GM23338 (cell line): ENCODE measurements around the gene CDC42BPG.
"Not testable (repeated sequence)": the region's sequence is repeated elsewhere in the genome, so short reads cannot be mapped to it uniquely, and the experiment has no call there.

Source experiments
- CREB1 ChIP-seq: fragments of 250-450 bp; sonication (Bioruptor Pico); IDR thresholded peaks from 2 replicates; pipeline ENCODE4 v1.5.0; 2020; ENCODE audit warnings: low read depth, mild to moderate bottlenecking, moderate library complexity
- CTCF ChIP-seq, 2 experiments: fragments of 200-600 bp in 1 of 2; sonication (generic) in 1 of 2; conservative IDR thresholded peaks; 2 replicates each; pipeline versions ENCODE4 v1.5.1 to v1.6.1; 2016 to 2017; ENCODE audit warnings: antibody characterized with exemption in 2 of 2, low read depth in 2 of 2, mild to moderate bottlenecking in 2 of 2, moderate library complexity in 1 of 2
- EZH2 ChIP-seq: fragments of 200-600 bp; sonication (generic); IDR thresholded peaks from one replicate; pipeline ENCODE4 v1.8.0; 2017; ENCODE audit warnings: antibody characterized with exemption, mild to moderate bottlenecking, low read depth; ENCODE audit not compliant: unreplicated experiment
- EZH2phosphoT487 ChIP-seq: fragments of 200-600 bp; sonication (generic); IDR thresholded peaks from one replicate; pipeline ENCODE4 v1.8.1; 2018; ENCODE audit warnings: antibody characterized with exemption; ENCODE audit not compliant: unreplicated experiment
- JUNB ChIP-seq: IDR thresholded peaks from one replicate; pipeline ENCODE4 v1.6.1; 2016; ENCODE audit warnings: antibody characterized with exemption; ENCODE audit not compliant: unreplicated experiment
- POLR2AphosphoS5 ChIP-seq: IDR thresholded peaks from 2 replicates; pipeline ENCODE4 v1.6.1; 2016; ENCODE audit warnings: antibody characterized with exemption, low read depth
- ZNF114 ChIP-seq: fragments of 250-450 bp; sonication (Bioruptor Pico); IDR thresholded peaks from 2 replicates; pipeline ENCODE4 v1.5.0; 2020; ENCODE audit warnings: mild to moderate bottlenecking, moderate library complexity
- ZNF331 ChIP-seq: fragments of 250-450 bp; sonication (Bioruptor Pico); IDR thresholded peaks from 2 replicates; pipeline ENCODE4 v1.5.0; 2020; ENCODE audit warnings: low read depth, mild to moderate bottlenecking, moderate library complexity
- TF ChIP-seq, protein P1 (sequence below): IDR thresholded peaks from one replicate; pipeline ENCODE4 v1.6.1; 2018; ENCODE audit warnings: antibody characterized with exemption; ENCODE audit not compliant: unreplicated experiment

GRCh38 chr11:64815433-64815832 lies 29.0 kb downstream of the CDC42BPG start:
- TF ChIP-seq EZH2; CTCF (conservative IDR thresholded peaks at IDR 0.05; ENCODE audit: low read depth in 2 of 2); CREB1 (CRISPR knock-in tag); POLR2AphosphoS5; EZH2phosphoT487; JUNB; ZNF331 (CRISPR knock-in tag); ZNF114 (CRISPR knock-in tag): not testable (repeated sequence)
- TF ChIP-seq, protein P1, sequence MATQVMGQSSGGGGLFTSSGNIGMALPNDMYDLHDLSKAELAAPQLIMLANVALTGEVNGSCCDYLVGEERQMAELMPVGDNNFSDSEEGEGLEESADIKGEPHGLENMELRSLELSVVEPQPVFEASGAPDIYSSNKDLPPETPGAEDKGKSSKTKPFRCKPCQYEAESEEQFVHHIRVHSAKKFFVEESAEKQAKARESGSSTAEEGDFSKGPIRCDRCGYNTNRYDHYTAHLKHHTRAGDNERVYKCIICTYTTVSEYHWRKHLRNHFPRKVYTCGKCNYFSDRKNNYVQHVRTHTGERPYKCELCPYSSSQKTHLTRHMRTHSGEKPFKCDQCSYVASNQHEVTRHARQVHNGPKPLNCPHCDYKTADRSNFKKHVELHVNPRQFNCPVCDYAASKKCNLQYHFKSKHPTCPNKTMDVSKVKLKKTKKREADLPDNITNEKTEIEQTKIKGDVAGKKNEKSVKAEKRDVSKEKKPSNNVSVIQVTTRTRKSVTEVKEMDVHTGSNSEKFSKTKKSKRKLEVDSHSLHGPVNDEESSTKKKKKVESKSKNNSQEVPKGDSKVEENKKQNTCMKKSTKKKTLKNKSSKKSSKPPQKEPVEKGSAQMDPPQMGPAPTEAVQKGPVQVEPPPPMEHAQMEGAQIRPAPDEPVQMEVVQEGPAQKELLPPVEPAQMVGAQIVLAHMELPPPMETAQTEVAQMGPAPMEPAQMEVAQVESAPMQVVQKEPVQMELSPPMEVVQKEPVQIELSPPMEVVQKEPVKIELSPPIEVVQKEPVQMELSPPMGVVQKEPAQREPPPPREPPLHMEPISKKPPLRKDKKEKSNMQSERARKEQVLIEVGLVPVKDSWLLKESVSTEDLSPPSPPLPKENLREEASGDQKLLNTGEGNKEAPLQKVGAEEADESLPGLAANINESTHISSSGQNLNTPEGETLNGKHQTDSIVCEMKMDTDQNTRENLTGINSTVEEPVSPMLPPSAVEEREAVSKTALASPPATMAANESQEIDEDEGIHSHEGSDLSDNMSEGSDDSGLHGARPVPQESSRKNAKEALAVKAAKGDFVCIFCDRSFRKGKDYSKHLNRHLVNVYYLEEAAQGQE, result not testable (repeated sequence)
